PC-3 (cell line): ENCODE measurements around the gene TLE3.

Experiments used
- EZH2 ChIP-seq: fragments of 300-600 bp; sonication (generic); IDR thresholded peaks from one replicate; pipeline ENCODE4 v1.6.1; 2017; ENCODE audit warnings: antibody characterized with exemption, mild to moderate bottlenecking, low read length; ENCODE audit not compliant: unreplicated experiment
- EZH2phosphoT487 ChIP-seq: fragments of 300-600 bp; sonication (generic); IDR thresholded peaks from 2 replicates; pipeline ENCODE4 v1.6.1; 2018; ENCODE audit warnings: mild to moderate bottlenecking, antibody characterized with exemption, low read length, borderline replicate concordance
- TF ChIP-seq, protein P1 (sequence below): fragments of 300-600 bp; sonication (generic); conservative IDR thresholded peaks from 2 replicates; pipeline ENCODE4 v1.5.1; 2017; ENCODE audit warnings: antibody characterized with exemption, low read depth, mild to moderate bottlenecking, low read length

GRCh38 chr15:70004826-70005225 lies 92.9 kb downstream of the TLE3 start:
- TF ChIP-seq, protein P1, sequence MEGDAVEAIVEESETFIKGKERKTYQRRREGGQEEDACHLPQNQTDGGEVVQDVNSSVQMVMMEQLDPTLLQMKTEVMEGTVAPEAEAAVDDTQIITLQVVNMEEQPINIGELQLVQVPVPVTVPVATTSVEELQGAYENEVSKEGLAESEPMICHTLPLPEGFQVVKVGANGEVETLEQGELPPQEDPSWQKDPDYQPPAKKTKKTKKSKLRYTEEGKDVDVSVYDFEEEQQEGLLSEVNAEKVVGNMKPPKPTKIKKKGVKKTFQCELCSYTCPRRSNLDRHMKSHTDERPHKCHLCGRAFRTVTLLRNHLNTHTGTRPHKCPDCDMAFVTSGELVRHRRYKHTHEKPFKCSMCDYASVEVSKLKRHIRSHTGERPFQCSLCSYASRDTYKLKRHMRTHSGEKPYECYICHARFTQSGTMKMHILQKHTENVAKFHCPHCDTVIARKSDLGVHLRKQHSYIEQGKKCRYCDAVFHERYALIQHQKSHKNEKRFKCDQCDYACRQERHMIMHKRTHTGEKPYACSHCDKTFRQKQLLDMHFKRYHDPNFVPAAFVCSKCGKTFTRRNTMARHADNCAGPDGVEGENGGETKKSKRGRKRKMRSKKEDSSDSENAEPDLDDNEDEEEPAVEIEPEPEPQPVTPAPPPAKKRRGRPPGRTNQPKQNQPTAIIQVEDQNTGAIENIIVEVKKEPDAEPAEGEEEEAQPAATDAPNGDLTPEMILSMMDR: no peak
- TF ChIP-seq EZH2phosphoT487 (no peak), EZH2 (no peak)
